HG03378 (cell line): Measurements from ENCODE around the gene STX7.

ENCODE experiments used
- ATAC-seq: cut with Tn5 transposase; IDR thresholded peaks from one replicate; pipeline ENCODE4 v1.9.1; 2021; ENCODE audit warnings: mild to moderate bottlenecking, moderate library complexity; ENCODE audit not compliant: unreplicated experiment

Gene STX7

DNA sequence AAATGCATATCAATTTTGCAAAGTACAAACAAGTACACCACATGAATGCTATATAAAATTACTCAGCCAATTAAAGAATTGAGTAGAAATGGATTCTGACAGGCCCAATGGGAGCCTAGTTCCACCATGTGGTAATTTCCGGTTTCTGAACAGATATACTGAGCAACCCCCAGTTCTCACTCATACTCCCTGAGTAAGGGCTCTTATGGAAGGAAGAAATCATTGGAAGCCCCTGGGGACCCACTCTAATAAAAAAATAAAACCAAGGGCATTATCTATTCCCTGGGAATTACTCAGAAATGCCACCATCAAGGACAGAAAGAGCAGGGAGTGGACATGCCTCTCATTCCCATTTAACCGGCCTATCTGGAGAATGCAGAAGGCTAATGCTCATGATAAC is 34.6 kb downstream of the STX7 start:
- no peak for ATAC-seq

DNA sequence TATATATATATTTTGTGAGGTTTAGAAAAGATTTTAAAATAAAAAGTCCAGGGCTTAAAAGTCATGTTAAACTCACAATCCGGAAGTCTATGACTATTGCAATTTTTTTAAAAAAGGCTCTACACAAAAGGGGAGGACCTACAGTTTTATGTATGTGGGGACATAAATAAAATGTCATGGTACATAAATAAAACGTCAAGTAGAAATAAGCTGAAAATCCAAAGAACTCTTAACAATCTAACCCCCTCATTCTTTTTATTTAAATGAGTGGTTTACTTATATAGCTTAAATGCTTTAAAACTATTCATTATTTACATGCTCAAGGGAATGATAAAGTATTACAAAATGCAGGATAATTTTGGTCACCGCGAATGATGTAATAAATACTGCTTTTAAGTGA is 36.2 kb downstream of the STX7 start:
- ATAC-seq = no peak

DNA sequence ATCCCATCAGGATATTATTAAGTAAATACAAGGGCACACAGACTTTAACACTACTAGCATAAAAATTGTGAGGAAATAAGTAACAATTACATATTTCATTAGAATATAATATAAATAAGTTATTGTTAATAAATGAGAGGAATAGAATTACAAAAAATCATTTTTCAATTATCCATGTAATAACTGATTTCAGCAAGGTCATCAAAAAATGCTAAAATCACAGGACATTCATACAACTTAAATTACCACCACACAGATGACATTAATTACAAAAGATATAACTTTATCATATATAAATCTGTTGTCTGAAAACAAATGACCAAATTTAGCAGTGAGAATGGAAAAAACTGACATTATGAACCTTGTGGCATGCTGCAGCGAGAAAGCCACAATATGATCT is 37.0 kb downstream of the STX7 start:
- ATAC-seq = no peak

DNA sequence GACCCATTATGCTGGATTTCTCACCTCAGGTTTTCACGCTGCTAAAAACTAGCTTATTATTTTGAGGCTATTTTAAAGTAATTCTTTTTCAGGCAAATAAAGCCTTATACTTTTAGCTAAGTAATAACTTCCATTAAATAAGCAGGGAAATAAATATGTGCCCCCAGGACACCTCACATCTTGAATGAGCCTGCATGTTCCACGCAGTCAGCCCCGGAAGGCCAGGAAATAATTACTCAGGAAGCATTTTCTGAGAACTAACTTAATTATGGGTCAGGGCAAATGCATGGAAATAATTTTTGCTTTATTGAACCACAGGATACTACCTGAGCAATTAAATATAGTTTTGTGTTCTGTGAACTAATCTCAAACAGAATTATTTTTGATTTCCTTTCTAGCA is 41.1 kb downstream of the STX7 start:
- ATAC-seq = no peak

DNA sequence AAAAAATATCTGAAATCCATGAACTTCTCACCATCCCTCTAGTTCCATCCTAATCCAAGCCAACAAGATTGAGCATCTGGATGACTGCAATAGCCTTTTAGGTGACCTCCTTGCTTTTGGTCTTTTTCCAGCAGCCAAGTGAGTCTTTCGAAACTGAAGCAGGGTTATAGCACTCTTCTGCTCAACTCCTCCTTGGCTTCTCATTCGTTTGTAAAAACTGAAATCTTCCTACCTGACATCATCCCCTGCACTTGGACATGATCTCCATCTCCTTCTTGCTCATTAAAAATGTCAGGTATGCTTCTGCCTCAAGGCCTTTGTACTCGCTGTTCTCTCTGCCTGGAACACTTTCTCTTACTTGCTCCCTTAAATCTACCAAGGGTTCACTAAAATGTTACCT is 46.0 kb downstream of the STX7 start:
- no peak for ATAC-seq

DNA sequence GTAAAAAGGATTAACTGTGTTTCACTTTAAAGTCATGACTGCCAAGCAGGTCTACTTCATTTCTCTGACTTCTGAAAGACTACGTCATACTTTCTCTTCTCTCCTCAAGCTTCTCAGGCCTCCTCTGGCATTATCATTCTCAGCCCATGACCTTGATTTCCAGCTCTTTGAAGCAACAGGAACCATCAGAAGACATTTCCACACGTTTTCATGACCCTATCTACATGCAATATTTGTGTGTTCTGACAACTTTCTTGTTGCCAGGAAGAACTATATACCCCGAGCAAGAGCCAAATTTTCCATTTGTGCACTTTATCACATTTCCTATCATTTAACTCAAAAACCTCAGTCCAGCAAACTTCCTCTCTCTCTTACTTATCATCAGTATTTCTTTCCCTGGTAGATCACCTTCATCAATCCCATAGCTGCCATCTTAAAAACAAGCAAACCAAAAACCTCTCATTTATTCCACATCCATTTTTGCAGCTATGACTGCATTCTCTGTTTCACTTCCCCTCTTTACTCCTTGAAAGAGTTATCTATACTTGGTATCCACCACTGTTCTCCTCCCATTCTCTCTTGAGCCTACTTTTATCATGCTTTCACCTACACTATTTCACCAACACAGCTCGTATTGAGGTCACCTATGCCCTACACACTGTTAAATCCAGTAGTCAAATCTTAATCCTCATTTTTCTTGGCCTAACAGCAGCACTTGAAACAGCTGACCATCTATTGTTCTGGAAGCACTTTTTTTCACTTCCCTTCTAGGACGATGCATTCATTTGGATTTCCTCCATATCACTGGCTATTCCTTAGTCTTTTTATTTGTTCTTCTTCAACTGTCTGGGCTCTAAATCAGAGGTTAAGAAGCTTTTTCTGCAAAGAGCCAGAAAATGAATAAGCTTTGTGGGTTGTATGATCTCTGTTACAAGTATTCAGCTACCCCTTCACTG is 47.1 kb downstream of the STX7 start:
- peak; percentile 93 for ATAC-seq

DNA sequence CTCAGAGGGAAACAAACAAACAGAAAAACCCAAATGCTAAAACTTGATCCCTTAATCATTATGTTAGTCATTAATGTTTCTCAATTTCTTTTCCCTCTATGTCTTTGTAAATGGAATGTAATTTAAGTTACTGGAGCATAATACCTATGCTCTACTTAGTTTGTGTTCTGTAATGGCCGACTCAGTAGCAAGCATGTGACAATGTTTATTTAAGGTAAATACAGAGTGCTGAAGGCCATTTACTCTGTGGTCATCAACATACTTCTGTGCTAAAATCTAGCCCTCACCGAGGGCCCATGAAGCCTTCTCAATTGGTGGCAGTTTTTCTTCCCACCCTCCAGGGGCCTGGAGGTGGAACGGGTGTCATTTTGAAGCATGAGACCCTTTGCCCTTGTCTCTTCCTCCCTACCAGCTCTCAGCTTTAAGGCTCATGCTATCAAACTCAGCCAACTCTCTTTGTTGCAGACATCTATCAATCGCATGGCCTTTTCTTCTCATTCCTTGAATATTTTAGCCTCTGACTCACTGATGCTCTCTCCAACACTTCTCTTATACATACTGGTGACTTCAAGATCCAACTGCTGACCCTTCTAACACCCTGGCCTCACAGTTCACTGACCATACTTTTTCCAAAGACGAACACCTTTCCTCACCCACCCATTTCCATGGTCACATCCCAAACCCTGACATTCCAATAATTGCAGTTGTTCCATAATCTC is 48.2 kb downstream of the STX7 start:
- no peak for ATAC-seq

DNA sequence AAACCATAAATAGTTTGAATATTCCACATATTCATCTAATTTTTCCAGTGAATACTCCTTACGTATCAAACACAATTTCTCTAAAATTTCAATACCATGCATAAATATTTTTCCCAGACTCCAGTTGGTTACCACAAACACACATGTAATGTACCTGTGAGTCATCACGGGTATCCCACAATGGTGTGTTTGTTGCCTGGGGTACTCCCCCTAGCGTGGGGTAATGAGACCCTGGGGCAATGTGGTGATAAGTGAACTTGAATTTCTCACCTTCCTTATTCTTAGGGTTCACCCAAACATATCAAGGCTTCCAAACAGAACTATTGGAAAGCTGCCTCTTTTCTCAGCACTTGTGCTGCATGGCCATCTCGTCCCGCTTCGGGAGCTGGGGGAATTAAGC is 51.0 kb downstream of the STX7 start:
- ATAC-seq = no peak

DNA sequence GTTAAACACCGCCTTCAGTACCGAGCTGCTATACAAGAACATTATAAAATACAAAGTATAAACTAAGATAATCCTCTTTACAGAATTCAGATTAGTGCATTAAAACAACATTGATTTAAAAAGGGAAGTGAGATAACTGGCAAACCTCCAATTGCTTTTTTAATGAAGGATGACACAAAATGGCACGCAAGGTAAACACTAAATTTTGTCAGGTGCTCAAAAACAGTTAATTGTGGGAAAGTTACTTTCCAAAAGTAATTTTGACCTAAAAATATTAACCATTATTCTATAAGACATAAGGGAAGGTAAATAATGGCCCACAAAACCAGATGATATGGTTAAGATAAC is 53.3 kb downstream of the STX7 start:
- no peak for ATAC-seq

DNA sequence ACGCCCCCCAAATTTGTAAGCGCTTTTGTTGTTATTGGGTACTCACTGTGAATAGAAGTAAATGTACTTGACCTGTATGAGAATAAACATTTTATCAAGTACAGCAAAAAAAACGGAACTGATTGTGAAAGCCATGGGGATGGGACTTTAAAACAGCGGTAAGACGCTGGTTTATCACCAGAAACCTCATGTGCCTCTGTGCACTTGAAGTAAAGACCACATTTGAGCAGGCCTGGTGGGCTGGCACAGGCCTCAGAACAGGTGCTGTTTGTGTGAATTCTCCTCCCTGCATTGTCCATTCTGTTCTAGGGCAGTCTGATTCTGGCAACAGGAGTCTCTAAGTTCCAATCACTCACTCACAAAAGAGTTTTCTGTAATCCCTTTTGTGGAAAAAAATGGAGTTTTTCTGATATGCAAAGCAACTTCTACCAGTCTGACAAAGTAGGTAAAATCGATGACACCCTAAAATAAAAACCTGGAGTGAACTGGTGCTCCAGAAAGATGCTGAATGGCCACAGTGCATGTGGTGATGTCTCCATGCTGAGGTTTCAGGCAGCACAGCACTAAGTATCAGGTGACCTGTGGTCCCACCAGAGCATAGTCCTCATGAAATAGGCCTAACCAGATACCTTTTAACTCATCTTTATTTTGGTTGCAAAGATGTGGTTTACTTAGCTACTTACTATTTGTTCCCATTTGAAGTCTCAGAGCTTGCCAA is 53.9 kb downstream of the STX7 start:
- no peak for ATAC-seq

DNA sequence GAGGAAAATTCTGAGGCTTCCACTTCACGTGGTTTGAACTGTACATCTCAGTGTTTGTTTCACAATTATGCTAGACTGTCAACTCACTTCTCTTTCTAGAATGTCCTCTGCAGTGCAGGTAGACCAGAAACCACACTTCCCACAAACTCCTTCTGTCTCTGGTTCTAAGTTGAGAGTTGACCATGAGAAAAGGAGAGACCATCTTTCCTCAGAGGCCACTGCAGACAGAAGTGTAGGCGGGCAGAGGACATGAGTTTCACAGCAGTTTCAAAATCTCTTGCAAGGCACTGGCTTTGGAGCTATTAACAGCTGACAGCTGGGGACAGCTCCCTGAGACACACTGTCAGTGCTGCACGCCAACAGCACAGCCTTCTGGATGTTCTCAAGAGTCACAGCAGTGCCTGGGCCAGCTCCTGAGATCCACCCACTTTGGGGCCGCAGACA is 56.2 kb downstream of the STX7 start:
- ATAC-seq = peak; percentile 96

DNA sequence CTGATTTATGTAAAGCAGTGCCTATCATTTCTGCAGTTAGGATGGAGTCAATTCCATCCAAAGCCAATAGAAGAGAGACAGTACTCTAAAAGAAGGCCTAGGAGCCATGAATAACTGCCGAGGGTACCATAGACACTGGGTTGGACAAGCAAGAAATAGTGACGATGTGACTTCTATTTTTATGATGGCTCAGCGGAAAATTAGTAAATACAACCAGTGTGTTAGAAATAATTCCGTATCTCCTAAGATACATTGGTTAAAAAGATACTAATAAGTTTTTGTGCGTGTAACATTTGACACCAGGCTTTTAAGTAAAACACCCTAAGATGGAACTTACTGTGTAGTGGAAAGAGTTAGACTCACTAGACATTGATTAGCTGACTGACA is 66.1 kb downstream of the STX7 start:
- ATAC-seq = no peak

DNA sequence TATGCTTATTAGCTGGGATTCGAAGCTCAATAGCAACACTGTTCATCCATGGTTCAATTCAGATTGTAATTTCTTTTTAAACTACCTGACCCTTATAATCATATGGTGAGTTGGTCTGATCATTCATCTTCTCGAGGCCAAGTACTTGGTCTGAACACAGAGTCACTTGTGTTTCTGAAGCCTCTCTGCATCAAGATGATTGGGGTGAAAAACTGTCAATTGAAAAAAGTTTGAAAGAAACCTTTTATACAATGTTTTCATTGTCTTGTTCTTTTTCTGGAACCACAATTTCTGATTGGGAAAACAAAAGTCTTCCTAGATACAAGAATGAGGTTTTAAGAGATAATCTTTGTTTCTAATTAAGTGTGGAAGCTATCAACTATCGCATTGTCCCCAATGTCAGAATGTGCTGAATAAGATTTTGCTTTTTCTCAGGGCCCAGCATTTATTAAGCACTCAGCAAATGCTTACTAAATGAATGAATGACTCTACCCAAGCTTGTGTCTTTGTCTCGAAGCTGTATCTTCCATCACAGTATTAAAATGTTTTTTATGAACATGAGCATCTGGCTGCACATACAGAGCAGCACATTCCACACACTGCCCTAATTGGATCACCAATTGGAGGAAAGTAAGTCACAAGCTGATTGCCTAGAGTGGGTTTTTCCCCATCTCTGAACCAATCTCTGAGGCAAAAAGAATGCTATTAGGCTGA is 66.6 kb downstream of the STX7 start:
- ATAC-seq = no peak

DNA sequence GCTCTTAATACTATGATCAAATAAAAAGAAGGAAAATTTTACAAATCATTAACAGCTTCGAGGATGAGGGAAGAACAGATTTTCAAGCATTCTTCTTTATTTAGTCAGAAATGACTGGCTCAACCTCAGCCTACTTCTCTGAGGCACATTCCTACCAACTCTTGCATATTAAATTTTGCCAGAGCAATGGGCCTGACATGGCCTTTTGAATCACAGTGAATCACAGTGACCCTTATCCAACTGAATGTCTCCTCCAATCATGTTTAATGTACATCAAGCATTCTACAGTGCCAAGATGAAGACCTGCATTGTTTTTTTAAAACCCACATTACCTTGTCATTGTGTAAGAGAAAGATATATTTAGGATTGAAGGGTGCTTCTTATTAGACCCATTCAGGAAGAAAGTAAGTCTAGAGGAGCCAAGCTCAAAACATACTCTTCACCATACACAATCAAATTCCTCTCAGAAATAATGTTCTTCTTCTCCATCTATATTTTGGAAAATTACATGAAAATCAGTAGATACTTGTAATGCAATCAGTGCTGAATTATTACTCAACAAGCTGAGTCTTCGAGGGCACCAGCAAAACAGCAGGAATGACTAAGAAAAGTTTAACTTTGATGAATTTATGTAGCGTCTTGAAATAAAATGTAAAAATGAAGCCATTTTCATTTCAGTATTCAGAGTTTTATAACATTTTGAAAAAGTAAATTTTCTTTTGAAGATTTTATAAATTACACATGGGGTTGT is 67.5 kb downstream of the STX7 start:
- ATAC-seq = no peak

DNA sequence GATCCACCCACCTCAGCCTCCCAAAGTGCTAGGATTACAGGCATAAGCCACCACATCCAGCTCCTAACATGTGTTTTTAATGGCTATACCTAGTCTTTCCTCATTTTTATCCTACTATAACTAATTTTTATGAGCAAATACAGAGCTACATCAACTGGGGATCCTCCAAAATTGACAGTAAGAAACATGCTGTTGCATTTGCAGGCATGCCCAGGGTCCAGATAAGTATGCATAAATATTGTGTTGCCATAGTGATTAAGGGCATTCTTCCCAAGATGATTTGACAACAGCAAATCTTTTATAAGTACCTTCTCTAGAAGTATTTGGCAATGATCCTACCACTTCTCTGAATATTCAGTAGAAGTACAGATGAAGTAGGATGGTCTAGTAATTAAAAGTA is 69.7 kb downstream of the STX7 start:
- no peak for ATAC-seq

DNA sequence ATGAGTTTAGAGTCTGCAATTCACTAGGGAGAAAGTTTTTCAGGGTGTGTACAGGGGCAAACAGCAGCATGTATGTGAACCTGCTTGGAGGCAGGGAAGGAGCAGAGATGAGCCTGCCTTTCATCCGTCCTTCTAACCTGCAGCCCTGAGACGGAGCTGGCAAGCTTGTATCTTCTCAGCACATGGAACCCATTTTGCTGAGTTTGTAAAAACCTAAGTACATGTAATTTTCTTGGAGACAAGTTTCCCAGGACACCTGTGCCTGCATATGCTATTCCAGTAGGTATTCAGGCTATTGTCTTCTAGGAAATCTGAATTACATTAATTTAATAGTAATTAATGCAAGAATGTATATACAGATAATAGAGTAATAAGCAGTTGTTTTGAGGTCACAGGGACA is 82.8 kb downstream of the STX7 start:
- ATAC-seq = no peak

DNA sequence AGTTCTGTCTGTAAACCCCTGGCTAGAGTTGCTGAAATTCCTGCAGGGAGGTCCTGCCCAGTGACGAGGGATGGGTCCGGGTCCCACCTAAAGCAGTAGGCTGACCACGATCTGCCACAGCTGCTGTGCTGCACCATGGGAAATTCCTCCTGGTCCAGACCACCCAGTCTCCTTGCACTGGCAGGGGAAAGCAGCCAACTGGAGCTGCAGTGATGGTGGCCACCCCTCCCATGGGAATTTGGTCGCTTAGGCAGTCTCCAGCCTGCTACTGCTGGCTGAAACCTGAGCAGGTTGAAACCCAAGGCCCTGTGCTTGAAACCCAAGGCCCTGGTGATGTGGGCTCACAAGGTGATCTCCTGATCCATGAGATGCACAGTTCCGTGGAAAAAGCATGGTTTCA is 87.7 kb downstream of the STX7 start:
- no peak for ATAC-seq

DNA sequence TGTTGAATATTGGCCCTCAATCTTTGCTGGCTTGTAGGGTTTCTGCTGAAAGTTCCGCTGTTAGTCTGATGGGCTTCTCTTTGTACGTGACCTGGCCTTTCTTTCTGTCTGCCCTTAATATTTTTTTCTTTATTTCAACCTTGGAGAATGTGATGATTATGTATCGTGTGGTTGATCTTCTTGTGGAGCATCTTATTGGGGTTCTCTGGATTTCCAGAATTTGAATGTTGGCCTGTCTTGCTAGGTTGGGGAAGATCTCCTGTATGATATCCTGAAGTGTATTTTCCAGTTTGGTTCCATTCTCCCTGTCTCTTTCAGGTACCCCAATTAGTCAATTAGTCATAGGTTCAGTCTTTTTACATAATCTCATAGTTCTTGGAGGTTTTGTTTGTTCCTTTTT is 89.1 kb downstream of the STX7 start:
- no peak for ATAC-seq

DNA sequence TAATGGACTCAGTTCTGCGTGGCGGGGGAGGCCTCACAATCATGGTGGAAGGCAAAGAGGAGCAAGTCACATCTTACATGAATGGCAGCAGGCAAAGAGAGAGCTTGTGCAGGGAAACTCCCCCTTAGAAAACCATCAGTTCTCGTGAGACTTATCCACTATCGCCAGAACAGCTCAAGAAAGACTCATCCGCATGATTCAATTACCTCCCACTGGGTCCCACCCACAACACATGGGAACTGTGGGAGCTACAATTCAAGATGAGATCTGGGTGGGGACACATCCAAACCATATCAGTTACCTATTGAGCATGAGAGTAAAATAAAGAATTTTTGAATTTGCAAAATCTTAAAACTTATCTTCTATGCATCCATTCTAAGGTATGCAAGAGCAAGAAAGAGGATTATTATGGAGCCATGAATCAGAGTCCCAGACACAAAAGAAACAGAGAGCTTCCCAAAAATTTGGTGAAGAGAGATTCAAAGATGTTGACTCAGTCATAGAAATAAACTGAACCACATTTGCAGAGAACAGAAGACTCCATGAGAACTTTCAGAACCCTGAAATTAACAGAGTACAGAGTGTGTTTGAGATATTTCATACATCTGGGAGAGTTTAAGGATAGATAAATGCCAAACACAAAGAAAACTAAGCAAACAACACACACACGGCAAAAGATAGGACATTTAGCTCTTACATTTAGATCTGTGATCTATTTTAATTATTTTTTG is 94.5 kb downstream of the STX7 start:
- ATAC-seq = no peak

DNA sequence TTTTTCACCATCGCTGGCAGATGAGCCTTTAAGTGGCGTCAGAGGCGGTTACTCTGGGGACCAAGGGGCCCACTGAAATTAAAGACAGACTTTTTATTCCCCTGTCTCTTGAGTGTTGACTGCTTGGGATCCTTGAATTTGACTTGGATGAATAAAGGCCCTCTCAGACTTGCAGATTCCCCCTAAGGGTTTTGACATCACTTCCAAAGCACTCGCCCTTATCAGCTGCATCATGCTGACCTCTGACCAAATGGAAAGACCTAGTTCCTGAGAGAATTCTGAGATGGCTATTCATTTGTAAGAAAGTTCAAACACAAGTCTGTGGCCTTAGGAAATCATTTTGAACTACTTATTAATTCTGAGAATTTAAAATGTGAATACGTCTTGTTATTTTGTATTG is 98.2 kb downstream of the STX7 start:
- no peak for ATAC-seq
